DND-41 (cell line): ENCODE results near the gene NYNRIN.

Source experiments
- EZH2 ChIP-seq: IDR thresholded peaks from 3 replicates; pipeline ENCODE4 v1.6.1; 2012; ENCODE audit warnings: borderline replicate concordance, low read depth, mild to moderate bottlenecking, moderate library complexity, low read length, inconsistent platforms; ENCODE audit not compliant: severe bottlenecking
- TF ChIP-seq, protein P1 (sequence below): IDR thresholded peaks from 2 replicates; pipeline ENCODE4 v1.5.1; 2012; ENCODE audit warnings: borderline replicate concordance, low read length, moderate library complexity, mild to moderate bottlenecking; ENCODE audit not compliant: poor library complexity, severe bottlenecking; ENCODE audit errors: extremely low read depth

DNA sequence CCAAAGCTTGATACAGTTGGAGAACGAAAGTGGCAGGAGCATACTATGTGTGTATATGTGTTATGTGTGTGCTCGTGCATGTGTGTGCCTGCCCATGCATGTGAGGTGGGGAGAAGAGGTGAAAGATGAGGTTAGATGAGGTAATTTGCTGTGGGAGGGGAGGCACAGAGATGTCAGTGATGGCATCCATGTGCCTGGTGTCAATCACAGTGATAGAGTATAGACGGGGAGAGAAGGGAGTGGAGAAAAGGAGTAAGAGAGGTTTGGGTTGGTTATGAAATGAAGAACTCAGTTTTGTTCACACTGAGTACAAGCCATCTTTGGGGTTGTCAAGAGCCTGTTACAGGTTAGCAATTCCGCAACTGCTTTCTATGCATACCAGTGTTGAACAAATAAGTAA, 14.6 kb upstream of the NYNRIN start:
- TF ChIP-seq, protein P1, sequence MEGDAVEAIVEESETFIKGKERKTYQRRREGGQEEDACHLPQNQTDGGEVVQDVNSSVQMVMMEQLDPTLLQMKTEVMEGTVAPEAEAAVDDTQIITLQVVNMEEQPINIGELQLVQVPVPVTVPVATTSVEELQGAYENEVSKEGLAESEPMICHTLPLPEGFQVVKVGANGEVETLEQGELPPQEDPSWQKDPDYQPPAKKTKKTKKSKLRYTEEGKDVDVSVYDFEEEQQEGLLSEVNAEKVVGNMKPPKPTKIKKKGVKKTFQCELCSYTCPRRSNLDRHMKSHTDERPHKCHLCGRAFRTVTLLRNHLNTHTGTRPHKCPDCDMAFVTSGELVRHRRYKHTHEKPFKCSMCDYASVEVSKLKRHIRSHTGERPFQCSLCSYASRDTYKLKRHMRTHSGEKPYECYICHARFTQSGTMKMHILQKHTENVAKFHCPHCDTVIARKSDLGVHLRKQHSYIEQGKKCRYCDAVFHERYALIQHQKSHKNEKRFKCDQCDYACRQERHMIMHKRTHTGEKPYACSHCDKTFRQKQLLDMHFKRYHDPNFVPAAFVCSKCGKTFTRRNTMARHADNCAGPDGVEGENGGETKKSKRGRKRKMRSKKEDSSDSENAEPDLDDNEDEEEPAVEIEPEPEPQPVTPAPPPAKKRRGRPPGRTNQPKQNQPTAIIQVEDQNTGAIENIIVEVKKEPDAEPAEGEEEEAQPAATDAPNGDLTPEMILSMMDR, result no peak
- TF ChIP-seq EZH2, result no peak
